HCT116 (cell line): Measurements from ENCODE around the gene MGA. TPM values are rescaled to one million over a fixed set of nuclear protein-coding genes. Genes with fewer than 3 reads are reported as not detected.

Experiments used
- ATAC-seq: fragments of 200-7000 bp; cut with Tn5 transposase; 2 replicates; pipeline ENCODE4 v1.9.1; 2020; ENCODE audit warnings: mild to moderate bottlenecking, moderate library complexity
- BruUV-seq: library from RNA; stranded (reverse); fragments of 400-500 nt; replicated peaks from 2 replicates; lab custom pipeline; 2021; lab: Mats Ljungman, UMichigan
- CTCF ChIA-PET: fragments of 300-600 bp; sonication (Branson Sonifier 250); formaldehyde crosslinking; loops from one replicate; lab custom pipeline; 2021; ENCODE audit warnings: antibody characterized with exemption; lab: Charles Lee
- POLR2A ChIA-PET: fragments of 300-600, 350-600 bp; sonication (Branson Sonifier 250); formaldehyde crosslinking; loops from one replicate; lab custom pipeline; 2021; ENCODE audit warnings: antibody characterized with exemption; lab: Charles Lee
- RAD21 ChIA-PET, 2 experiments: fragments of 300-600 bp; sonication (Branson Sonifier 250); formaldehyde crosslinking; loops; one replicate each; lab custom pipeline; 2023; ENCODE audit warnings: low total read pairs in 2 of 2; ENCODE audit not compliant: uncharacterized antibody in 2 of 2, unreplicated experiment in 2 of 2, low non-redundant PET in 1 of 2; lab: Charles Lee
- DNase-seq: peaks from one replicate; pipeline ENCODE4 v3.0.0-alpha.2; 2010; ENCODE audit warnings: low read depth, low spot score
- H2AFZ ChIP-seq: fragments of 200-600 bp; shearing (Covaris generic), sonication (generic); 2 replicates; pipeline ENCODE4 v1.6.1; 2017; ENCODE audit warnings: low read depth, mixed run types, mixed read lengths, antibody characterized with exemption, low read length; ENCODE audit not compliant: poor library complexity, severe bottlenecking
- H3K27ac ChIP-seq: 2 replicates; pipeline ENCODE4 v1.5.1; 2012; ENCODE audit warnings: low read depth, low read length
- H3K27me3 ChIP-seq: fragments of 200-600 bp; sonication (generic); 2 replicates; pipeline ENCODE4 v1.6.1; 2016; ENCODE audit warnings: mixed run types, low read length, mixed read lengths; ENCODE audit not compliant: insufficient read depth
- H3K36me3 ChIP-seq, 2 experiments: fragments of 200-500 bp in 1 of 2; fragments of 200-600 bp in 1 of 2; sonication (Bioruptor generic) in 1 of 2; sonication (generic) in 1 of 2; 2 replicates each; pipeline versions ENCODE4 v1.5.1 to v1.6.1; 2014 to 2016; ENCODE audit warnings: low read length in 2 of 2, inconsistent platforms in 1 of 2, mixed read lengths in 1 of 2, mixed run types in 1 of 2; ENCODE audit not compliant: insufficient read depth in 2 of 2, control insufficient read depth in 1 of 2
- H3K4me1 ChIP-seq, 2 experiments: fragments of 200-600 bp in 1 of 2; sonication (generic) in 1 of 2; 2 replicates each; pipeline versions ENCODE4 v1.5.1 to v1.6.1; 2012 to 2017; ENCODE audit warnings: low read length in 2 of 2, inconsistent platforms in 1 of 2, mild to moderate bottlenecking in 1 of 2, mixed read lengths in 1 of 2, mixed run types in 1 of 2, moderate library complexity in 1 of 2; ENCODE audit not compliant: insufficient read depth in 2 of 2, control insufficient read depth in 1 of 2
- H3K4me2 ChIP-seq: fragments of 200-600 bp; sonication (generic); 2 replicates; pipeline ENCODE4 v1.6.1; 2017; ENCODE audit warnings: mixed run types, low read length, mixed read lengths
- H3K4me3 ChIP-seq, 2 experiments: fragments of 200-600 bp in 1 of 2; sonication (generic) in 1 of 2; replicated peaks in 1 of 2; 2 replicates each; pipeline ENCODE4 v1.5.1; 2011 to 2016; ENCODE audit warnings: low read length in 2 of 2, control low read depth in 1 of 2, low read depth in 1 of 2, mild to moderate bottlenecking in 1 of 2, mixed read lengths in 1 of 2, mixed run types in 1 of 2
- H3K79me2 ChIP-seq: fragments of 200-600 bp; sonication (generic); 2 replicates; pipeline ENCODE4 v1.6.1; 2017; ENCODE audit warnings: mild to moderate bottlenecking, mixed run types, low read length, moderate library complexity, mixed read lengths; ENCODE audit not compliant: insufficient read depth
- H3K9ac ChIP-seq: fragments of 200-600 bp; sonication (generic); 2 replicates; pipeline ENCODE4 v1.6.1; 2016; ENCODE audit warnings: low read length, mixed read lengths
- H3K9me2 ChIP-seq: fragments of 200-600 bp; sonication (generic), shearing (Covaris generic); 2 replicates; pipeline ENCODE4 v1.6.1; 2017; ENCODE audit warnings: mixed run types, mild to moderate bottlenecking, moderate library complexity; ENCODE audit not compliant: insufficient read depth
- H3K9me3 ChIP-seq, 2 experiments: fragments of 200-500 bp in 1 of 2; fragments of 200-600 bp in 1 of 2; sonication (Bioruptor generic) in 1 of 2; sonication (generic) in 1 of 2; 2 replicates each; pipeline ENCODE4 v1.6.1; 2014 to 2017; ENCODE audit warnings: low read length in 2 of 2, mixed read lengths in 2 of 2, inconsistent platforms in 1 of 2, low read depth in 1 of 2, mild to moderate bottlenecking in 1 of 2, mixed run types in 1 of 2, moderate library complexity in 1 of 2; ENCODE audit not compliant: control insufficient read depth in 1 of 2, insufficient read depth in 1 of 2
- H4K20me1 ChIP-seq: fragments of 200-600 bp; sonication (generic), shearing (Covaris generic); 2 replicates; pipeline ENCODE4 v1.6.1; 2017; ENCODE audit warnings: mixed run types, mild to moderate bottlenecking, moderate library complexity; ENCODE audit not compliant: insufficient read depth
- CBX3 ChIP-seq: IDR thresholded peaks from 2 replicates; pipeline ENCODE4 v1.6.1; 2012; ENCODE audit warnings: low read depth
- CEBPB ChIP-seq: IDR thresholded peaks from 2 replicates; pipeline ENCODE4 v1.6.1; 2012; ENCODE audit warnings: low read depth
- EGR1 ChIP-seq: IDR thresholded peaks from 2 replicates; pipeline ENCODE4 v1.6.1; 2012; ENCODE audit warnings: low read depth
- ELF1 ChIP-seq: IDR thresholded peaks from 2 replicates; pipeline ENCODE4 v1.6.1; 2012; ENCODE audit warnings: low read depth, borderline replicate concordance
- EZH2 ChIP-seq: fragments of 200-600 bp; sonication (generic); IDR thresholded peaks from 2 replicates; pipeline ENCODE4 v1.6.1; 2017; ENCODE audit warnings: antibody characterized with exemption, mixed run types
- EZH2phosphoT487 ChIP-seq: fragments of 200-600 bp; IDR thresholded peaks from 2 replicates; pipeline ENCODE4 v1.6.1; 2018; ENCODE audit warnings: antibody characterized with exemption, borderline replicate concordance
- FOSL1 ChIP-seq: IDR thresholded peaks from 2 replicates; pipeline ENCODE4 v1.6.1; 2012; ENCODE audit warnings: low read depth
- POLR2A ChIP-seq: IDR thresholded peaks from 2 replicates; pipeline ENCODE4 v1.7.0; 2011; ENCODE audit warnings: borderline replicate concordance; ENCODE audit not compliant: insufficient read depth, insufficient read length; ENCODE audit errors: extremely low read depth
- POLR2AphosphoS5 ChIP-seq: IDR thresholded peaks from 2 replicates; pipeline ENCODE4 v1.6.1; 2011; ENCODE audit warnings: mild to moderate bottlenecking, low read depth, low read length, moderate library complexity
- RAD21 ChIP-seq: IDR thresholded peaks from 2 replicates; pipeline ENCODE4 v1.6.1; 2012; ENCODE audit warnings: low read depth, mild to moderate bottlenecking
- SIN3A ChIP-seq: IDR thresholded peaks from 2 replicates; pipeline ENCODE4 v1.6.1; 2012; ENCODE audit warnings: low read depth
- SP1 ChIP-seq: IDR thresholded peaks from 2 replicates; pipeline ENCODE4 v1.6.1; 2012; ENCODE audit warnings: low read depth
- SRF ChIP-seq: IDR thresholded peaks from 2 replicates; pipeline ENCODE4 v1.6.1; 2012; ENCODE audit warnings: low read depth
- TCF7L2 ChIP-seq: IDR thresholded peaks from 2 replicates; pipeline ENCODE4 v1.7.0; 2011; ENCODE audit warnings: borderline replicate concordance, inconsistent platforms; ENCODE audit not compliant: insufficient read depth, insufficient read length; ENCODE audit errors: extremely low read depth
- YY1 ChIP-seq: IDR thresholded peaks from 2 replicates; pipeline ENCODE4 v1.6.1; 2011; ENCODE audit warnings: low read length, low read depth, moderate library complexity, mild to moderate bottlenecking; ENCODE audit not compliant: insufficient replicate concordance; ENCODE audit errors: extremely low read depth
- intact Hi-C: fragments of 100-400 bp; cut with micrococcal nuclease; formaldehyde crosslinking; loops from 2 replicates; pipeline ENCODE4 v1.10.0; 2022
- total RNA-seq: library from RNA; stranded (reverse); gene quantifications from one replicate; pipeline ENCODE4 v1.2.1, GENCODE V29; 2021; ENCODE audit not compliant: unreplicated experiment
- TF ChIP-seq, protein P1 (sequence below), 3 experiments: fragments of 200-600 bp in 1 of 3; sonication (generic) in 1 of 3; IDR thresholded peaks in 2 of 3; conservative IDR thresholded peaks in 1 of 3; 2 replicates each; pipeline ENCODE4 v1.5.1; 2012 to 2017; ENCODE audit warnings: low read depth in 2 of 3, low read length in 2 of 3, antibody characterized with exemption in 1 of 3, borderline replicate concordance in 1 of 3, control low read depth in 1 of 3, mild to moderate bottlenecking in 1 of 3, mixed read lengths in 1 of 3, mixed run types in 1 of 3, moderate library complexity in 1 of 3; ENCODE audit not compliant: insufficient read depth in 1 of 3
- TF ChIP-seq, protein P2 (sequence below): IDR thresholded peaks from 2 replicates; pipeline ENCODE4 v1.6.1; 2012
- TF ChIP-seq, protein P3 (sequence below): IDR thresholded peaks from 2 replicates; pipeline ENCODE4 v1.6.1; 2012

The MGA gene
- total RNA-seq, 1 experiment from 2014 or later, result 28.9 TPM

- no peaks in the 10 kb centered on the region for H3K9me3 ChIP-seq
- H3K4me3 ChIP-seq, result no peak overlapping the region
- no peak overlapping the region for H2AFZ ChIP-seq
- intact Hi-C loops, result no loop called here
- no TSS peak for BruUV-seq
- H4K20me1 ChIP-seq, result no peaks in the 10 kb centered on the region; the same call in 1 of the 2 replicates
- no peak for TF ChIP-seq TCF7L2
- TF ChIP-seq RAD21, result no peak
- no peak for TF ChIP-seq EZH2phosphoT487
- DNase-seq (no peak), ATAC-seq (no peak)
- H3K9me2 ChIP-seq, result no peaks in the 10 kb centered on the region
- H3K79me2 ChIP-seq, result peaks cover 29% of the 10 kb centered on the region
- ChIA-PET POLR2A (no interaction called here), CTCF (no interaction called here), RAD21 (no interaction called here)
- no peaks in the 10 kb centered on the region for H3K36me3 ChIP-seq
- no peak overlapping the region for H3K27ac ChIP-seq
- H3K27me3 ChIP-seq, result no peaks in the 10 kb centered on the region
- H3K9ac ChIP-seq, result no peak overlapping the region
- H3K4me2 ChIP-seq, result no peak overlapping the region
- peaks cover 0 to 14% of the 10 kb centered on the region in 2 experiments; a peak in 3 of 4 replicates for H3K4me1 ChIP-seq
Observed at GRCh38 chr15:41780727-41781126, 120.5 kb downstream of the MGA start.

DNA sequence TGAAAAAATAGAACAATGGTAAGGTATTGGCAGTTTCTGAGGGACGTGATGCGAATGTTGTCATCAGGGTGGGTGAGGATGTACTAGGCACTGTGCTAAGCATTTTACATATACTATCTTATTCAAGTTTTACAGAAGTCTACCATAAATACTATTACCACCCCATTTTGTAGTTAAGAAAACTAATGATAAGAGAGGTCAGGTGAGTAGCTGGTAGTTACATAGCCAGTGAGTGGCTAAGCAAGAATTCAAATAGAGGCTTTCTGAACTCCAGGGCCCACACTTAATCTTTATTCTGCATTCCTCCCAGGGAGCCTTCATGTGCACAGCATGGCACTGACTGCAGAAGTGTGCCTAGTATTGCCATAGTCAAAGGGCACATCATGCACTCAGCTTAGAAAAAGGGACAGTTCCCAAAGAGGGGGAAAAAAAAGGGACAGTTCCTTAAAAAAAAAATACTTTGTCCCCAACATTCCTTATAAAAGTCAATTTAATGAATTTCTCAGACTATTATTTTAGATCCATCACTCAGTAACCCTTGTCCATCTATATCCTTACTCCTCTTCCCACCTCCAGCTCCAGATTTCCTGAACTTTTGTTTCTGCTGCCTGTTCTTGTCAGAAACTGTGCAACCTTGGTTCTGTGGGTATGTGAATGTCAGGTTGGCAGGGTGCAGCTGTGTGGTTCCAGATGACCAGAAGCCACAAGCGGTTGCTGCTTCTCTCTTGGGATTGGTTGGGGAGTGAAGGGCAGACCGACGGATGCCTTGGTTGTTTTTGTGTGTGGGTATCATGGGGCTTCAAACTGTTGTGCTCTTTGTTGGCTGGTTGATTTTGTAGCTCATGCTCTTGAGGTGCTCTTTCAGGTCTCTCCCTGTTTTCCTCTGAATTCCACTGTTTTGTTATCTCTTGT is 122.4 kb downstream of the MGA start:
- no peak overlapping the region for H2AFZ ChIP-seq
- H3K9me2 ChIP-seq, result no peaks in the 10 kb centered on the region
- BruUV-seq, result no TSS peak
- H3K9ac ChIP-seq, result no peak overlapping the region
- no peaks in the 10 kb centered on the region for H3K36me3 ChIP-seq
- ChIA-PET CTCF (interaction anchor here (1.7 to 3.0 kb wide), 2 partner anchors 9 to 28 kb away, joined by 3 to 15 read pairs; partner anchors contain the start of gene MAPKBP1), POLR2A (interaction anchor here (0.6 kb wide), 1 partner anchor 24 kb away, joined by 4 read pairs; no protein-coding TSS in a partner anchor), RAD21 (no interaction called here)
- H4K20me1 ChIP-seq, result no peaks in the 10 kb centered on the region; the same call in 1 of the 2 replicates
- H3K4me2 ChIP-seq, result no peak overlapping the region
- H3K79me2 ChIP-seq, result peaks cover 18% of the 10 kb centered on the region
- H3K9me3 ChIP-seq, result no peaks in the 10 kb centered on the region
- no peak for ATAC-seq
- intact Hi-C loops, result no loop called here
- H3K27ac ChIP-seq, result no peak overlapping the region
- H3K4me1 ChIP-seq, result peaks cover 0 to 7% of the 10 kb centered on the region in 2 experiments; a peak in 1 of 4 replicates
- H3K27me3 ChIP-seq, result no peaks in the 10 kb centered on the region
- no peak for DNase-seq
- H3K4me3 ChIP-seq, result no peak overlapping the region
- no peak for TF ChIP-seq SRF
- no peak for TF ChIP-seq ELF1
- TF ChIP-seq EZH2, result no peak
- no peak for TF ChIP-seq POLR2A
- TF ChIP-seq, protein P1, sequence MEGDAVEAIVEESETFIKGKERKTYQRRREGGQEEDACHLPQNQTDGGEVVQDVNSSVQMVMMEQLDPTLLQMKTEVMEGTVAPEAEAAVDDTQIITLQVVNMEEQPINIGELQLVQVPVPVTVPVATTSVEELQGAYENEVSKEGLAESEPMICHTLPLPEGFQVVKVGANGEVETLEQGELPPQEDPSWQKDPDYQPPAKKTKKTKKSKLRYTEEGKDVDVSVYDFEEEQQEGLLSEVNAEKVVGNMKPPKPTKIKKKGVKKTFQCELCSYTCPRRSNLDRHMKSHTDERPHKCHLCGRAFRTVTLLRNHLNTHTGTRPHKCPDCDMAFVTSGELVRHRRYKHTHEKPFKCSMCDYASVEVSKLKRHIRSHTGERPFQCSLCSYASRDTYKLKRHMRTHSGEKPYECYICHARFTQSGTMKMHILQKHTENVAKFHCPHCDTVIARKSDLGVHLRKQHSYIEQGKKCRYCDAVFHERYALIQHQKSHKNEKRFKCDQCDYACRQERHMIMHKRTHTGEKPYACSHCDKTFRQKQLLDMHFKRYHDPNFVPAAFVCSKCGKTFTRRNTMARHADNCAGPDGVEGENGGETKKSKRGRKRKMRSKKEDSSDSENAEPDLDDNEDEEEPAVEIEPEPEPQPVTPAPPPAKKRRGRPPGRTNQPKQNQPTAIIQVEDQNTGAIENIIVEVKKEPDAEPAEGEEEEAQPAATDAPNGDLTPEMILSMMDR (IDR thresholded peaks at IDR 0.05 in 2 of 3, conservative IDR thresholded peaks at IDR 0.05 in 1 of 3; ENCODE audit: borderline replicate concordance in 1 of 3, insufficient read depth in 1 of 3, low read depth in 2 of 3, low read length in 2 of 3), result no peak
- TF ChIP-seq CBX3, result no peak
- TF ChIP-seq RAD21, result no peak
- TF ChIP-seq EGR1, result no peak
- no peak for TF ChIP-seq SIN3A
- TF ChIP-seq POLR2AphosphoS5, result no peak
- TF ChIP-seq SP1, result no peak
- TF ChIP-seq CEBPB, result no peak
- no peak for TF ChIP-seq YY1
- TF ChIP-seq, protein P2, sequence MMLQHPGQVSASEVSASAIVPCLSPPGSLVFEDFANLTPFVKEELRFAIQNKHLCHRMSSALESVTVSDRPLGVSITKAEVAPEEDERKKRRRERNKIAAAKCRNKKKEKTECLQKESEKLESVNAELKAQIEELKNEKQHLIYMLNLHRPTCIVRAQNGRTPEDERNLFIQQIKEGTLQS, result no peak
- TF ChIP-seq FOSL1, result no peak
- TF ChIP-seq, protein P3, sequence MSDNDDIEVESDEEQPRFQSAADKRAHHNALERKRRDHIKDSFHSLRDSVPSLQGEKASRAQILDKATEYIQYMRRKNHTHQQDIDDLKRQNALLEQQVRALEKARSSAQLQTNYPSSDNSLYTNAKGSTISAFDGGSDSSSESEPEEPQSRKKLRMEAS, result no peak
